MCF 10A (cell line): ENCODE results near the gene KCNMA1. TPM values are rescaled to one million over a fixed set of nuclear protein-coding genes. Genes with fewer than 3 reads are reported as not detected.

Experiments
- BruUV-seq: library from RNA; stranded (reverse); fragments of 400-500 nt; replicated peaks from 2 replicates; lab custom pipeline; 2021; lab: Mats Ljungman, UMichigan
- CTCF ChIA-PET: fragments of 300-600 bp; sonication (Branson Sonifier 250); formaldehyde crosslinking; extraction: SDS; loops from one replicate; lab custom pipeline; 2021; ENCODE audit warnings: antibody characterized with exemption, inconsistent platforms; lab: Yijun Ruan, JAX
- POLR2A ChIA-PET: fragments of 300-600, 350-650 bp; sonication (Branson Sonifier 250); formaldehyde crosslinking; extraction: SDS; loops from one replicate; lab custom pipeline; 2020; ENCODE audit warnings: antibody characterized with exemption, inconsistent platforms; lab: Yijun Ruan, JAX
- DNase-seq: peaks from one replicate; pipeline ENCODE4 v3.0.0-alpha.2; 2018; ENCODE audit not compliant: unreplicated experiment
- H3K27ac Mint-ChIP-seq: one replicate; pipeline ENCODE4 v1.8.0; 2022; ENCODE audit warnings: mild to moderate bottlenecking, low read depth, mixed read lengths; ENCODE audit not compliant: unreplicated experiment
- H3K27me3 Mint-ChIP-seq: one replicate; pipeline ENCODE4 v1.8.0; 2022; ENCODE audit warnings: mixed read lengths; ENCODE audit not compliant: insufficient read depth, unreplicated experiment
- H3K36me3 Mint-ChIP-seq: one replicate; pipeline ENCODE4 v1.8.0; 2022; ENCODE audit warnings: mild to moderate bottlenecking, moderate library complexity, mixed read lengths; ENCODE audit not compliant: insufficient read depth, unreplicated experiment
- H3K4me1 Mint-ChIP-seq: one replicate; pipeline ENCODE4 v1.8.0; 2022; ENCODE audit warnings: mixed read lengths; ENCODE audit not compliant: insufficient read depth, unreplicated experiment
- H3K4me3 Mint-ChIP-seq: one replicate; pipeline ENCODE4 v1.8.0; 2022; ENCODE audit warnings: mild to moderate bottlenecking, moderate library complexity, mixed read lengths; ENCODE audit not compliant: unreplicated experiment
- H3K9me3 Mint-ChIP-seq: one replicate; pipeline ENCODE4 v1.8.0; 2022; ENCODE audit warnings: mixed read lengths; ENCODE audit not compliant: unreplicated experiment
- intact Hi-C: fragments of 100-400 bp; cut with micrococcal nuclease; formaldehyde crosslinking; loops from 2 replicates; pipeline ENCODE4 v1.14.1; 2022
- total RNA-seq: library from RNA; stranded (reverse); gene quantifications from 2 replicates; pipeline ENCODE4 v1.2.3, GENCODE V29; 2022
- TF ChIP-seq, protein P1 (sequence below): fragments of 200-600 bp; IDR thresholded peaks from one replicate; pipeline ENCODE4 v1.8.0; 2022; ENCODE audit warnings: antibody characterized with exemption, mild to moderate bottlenecking; ENCODE audit not compliant: unreplicated experiment

The KCNMA1 gene
- total RNA-seq, 1 experiment from 2014 or later = 7.5 TPM

DNA sequence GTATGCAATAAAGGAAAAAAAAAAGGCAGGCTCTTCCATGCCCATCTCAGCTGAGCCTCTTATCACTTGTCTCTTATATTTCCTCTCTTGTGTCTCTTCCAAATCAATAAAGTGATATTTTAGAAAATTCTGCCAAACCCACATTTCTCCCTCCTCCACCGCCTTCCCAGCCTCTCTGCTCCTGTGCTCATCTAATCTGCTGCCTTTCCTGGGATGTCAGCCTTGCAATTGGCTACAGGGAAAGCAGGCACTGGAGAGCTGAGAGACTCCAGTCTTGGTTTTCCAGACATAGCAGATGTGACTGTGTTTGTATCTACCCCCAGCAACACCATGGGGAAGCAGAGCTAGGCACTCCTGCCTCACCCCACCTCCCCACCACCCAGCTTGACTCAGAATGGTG is 298.4 kb downstream of the KCNMA1 start:
- Mint-ChIP-seq H3K4me1 (no peaks in the 10 kb centered on the region), H3K4me3 (no peak overlapping the region), H3K36me3 (no peaks in the 10 kb centered on the region), H3K9me3 (no peaks in the 10 kb centered on the region), H3K27me3 (no peaks in the 10 kb centered on the region), H3K27ac (no peak overlapping the region)
- POLR2A ChIA-PET = no interaction called here
- CTCF ChIA-PET = interaction anchor here (0.9 kb wide), 1 partner anchor 68 kb away, joined by 3 read pairs; no protein-coding TSS in a partner anchor
- intact Hi-C loops = no loop called here
- BruUV-seq = no TSS peak
- TF ChIP-seq, protein P1, sequence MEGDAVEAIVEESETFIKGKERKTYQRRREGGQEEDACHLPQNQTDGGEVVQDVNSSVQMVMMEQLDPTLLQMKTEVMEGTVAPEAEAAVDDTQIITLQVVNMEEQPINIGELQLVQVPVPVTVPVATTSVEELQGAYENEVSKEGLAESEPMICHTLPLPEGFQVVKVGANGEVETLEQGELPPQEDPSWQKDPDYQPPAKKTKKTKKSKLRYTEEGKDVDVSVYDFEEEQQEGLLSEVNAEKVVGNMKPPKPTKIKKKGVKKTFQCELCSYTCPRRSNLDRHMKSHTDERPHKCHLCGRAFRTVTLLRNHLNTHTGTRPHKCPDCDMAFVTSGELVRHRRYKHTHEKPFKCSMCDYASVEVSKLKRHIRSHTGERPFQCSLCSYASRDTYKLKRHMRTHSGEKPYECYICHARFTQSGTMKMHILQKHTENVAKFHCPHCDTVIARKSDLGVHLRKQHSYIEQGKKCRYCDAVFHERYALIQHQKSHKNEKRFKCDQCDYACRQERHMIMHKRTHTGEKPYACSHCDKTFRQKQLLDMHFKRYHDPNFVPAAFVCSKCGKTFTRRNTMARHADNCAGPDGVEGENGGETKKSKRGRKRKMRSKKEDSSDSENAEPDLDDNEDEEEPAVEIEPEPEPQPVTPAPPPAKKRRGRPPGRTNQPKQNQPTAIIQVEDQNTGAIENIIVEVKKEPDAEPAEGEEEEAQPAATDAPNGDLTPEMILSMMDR = no peak
- DNase-seq = no peak

DNA sequence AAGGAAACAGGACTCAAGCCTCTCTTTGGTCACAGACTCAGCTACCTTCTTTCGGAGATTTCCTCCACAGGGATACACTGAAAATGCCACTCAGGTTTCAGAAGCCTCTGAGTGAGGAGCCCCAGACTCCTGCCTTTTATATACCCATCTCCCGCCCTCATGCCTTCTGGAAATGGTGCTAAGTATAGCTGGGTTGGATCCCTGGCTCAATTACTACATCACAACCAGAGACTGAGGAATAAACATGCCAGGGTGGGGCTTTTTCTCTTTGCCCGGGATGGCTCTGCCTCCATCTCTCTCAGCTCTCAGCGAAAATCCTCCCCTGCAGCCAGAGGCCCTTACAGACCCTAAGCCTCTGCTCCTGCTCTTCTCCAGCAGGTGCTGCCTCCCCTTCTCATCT is 299.5 kb downstream of the KCNMA1 start:
- Mint-ChIP-seq H3K9me3 (no peaks in the 10 kb centered on the region), H3K27me3 (no peaks in the 10 kb centered on the region), H3K4me3 (no peak overlapping the region), H3K4me1 (no peaks in the 10 kb centered on the region), H3K36me3 (no peaks in the 10 kb centered on the region), H3K27ac (no peak overlapping the region)
- no peak for DNase-seq
- intact Hi-C loops = no loop called here
- ChIA-PET CTCF (interaction anchor here (0.6 kb wide), 1 partner anchor 315 kb away, joined by 4 read pairs; no protein-coding TSS in a partner anchor), POLR2A (no interaction called here)
- TF ChIP-seq, protein P1 = no peak
- no TSS peak for BruUV-seq

DNA sequence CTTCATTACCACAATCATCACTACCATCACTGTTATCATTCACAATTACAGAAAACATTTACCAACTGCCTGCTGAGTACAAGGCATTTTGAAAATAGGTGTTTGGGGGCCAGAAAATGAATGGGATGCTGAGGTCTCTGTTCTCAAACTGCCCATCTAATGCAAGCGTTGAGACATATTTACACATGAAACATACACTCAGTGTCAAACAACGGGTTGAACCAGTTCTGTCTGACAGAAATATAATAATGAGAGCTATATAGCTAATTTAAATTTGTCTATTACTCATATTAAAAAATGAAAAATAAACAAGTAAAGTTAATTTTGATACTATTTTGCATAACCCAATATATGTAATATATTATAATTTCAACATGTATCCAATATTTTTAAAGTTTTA is 303.1 kb downstream of the KCNMA1 start:
- no peak overlapping the region for H3K4me3 Mint-ChIP-seq
- H3K36me3 Mint-ChIP-seq = no peaks in the 10 kb centered on the region
- no peaks in the 10 kb centered on the region for H3K9me3 Mint-ChIP-seq
- intact Hi-C loops = no loop called here
- ChIA-PET POLR2A (interaction anchor here (0.5 kb wide), 1 partner anchor 361 kb away, joined by 3 read pairs; no protein-coding TSS in a partner anchor), CTCF (no interaction called here)
- no peaks in the 10 kb centered on the region for H3K4me1 Mint-ChIP-seq
- H3K27ac Mint-ChIP-seq = no peak overlapping the region
- no peak for DNase-seq
- H3K27me3 Mint-ChIP-seq = no peaks in the 10 kb centered on the region
- BruUV-seq = no TSS peak
- TF ChIP-seq, protein P1 = no peak

DNA sequence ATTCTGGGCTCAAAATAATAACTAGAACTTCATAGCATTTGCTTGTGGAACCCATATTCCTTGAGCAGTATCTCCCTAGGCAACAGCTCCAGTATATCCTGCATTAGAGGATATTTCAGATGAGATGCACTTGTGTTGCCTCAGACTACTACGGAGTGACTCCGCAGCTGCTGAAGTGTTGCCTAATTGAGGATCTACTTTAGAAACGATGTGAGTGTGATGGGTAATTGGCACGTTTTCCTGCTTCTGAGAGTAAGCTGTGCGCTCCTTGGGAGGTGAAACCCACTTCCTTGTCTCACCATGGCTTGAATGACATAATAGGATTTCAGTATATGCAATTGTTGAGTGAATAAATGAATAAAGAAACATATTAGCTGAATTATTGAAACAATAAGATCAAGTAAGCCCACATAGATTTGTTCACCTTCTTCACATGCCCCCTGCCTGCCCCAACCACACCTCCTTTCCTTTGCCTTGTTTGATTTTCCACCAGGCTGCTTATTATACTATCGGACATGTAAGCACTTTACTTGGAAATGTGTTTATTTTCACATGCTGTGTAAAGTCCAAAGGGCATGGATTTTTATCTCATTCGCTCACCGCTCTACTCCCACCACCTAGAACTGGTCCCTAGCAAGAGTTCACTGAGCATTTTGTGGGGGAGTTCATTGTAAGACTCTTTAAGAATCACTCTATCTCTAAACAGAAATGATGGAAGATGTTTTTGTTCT is 303.8 kb downstream of the KCNMA1 start:
- no peak for DNase-seq
- POLR2A ChIA-PET = interaction anchor here (0.5 kb wide), 1 partner anchor 361 kb away, joined by 3 read pairs; no protein-coding TSS in a partner anchor
- Mint-ChIP-seq H3K4me1 (no peaks in the 10 kb centered on the region), H3K27ac (no peak overlapping the region), H3K27me3 (no peaks in the 10 kb centered on the region), H3K9me3 (no peaks in the 10 kb centered on the region), H3K36me3 (no peaks in the 10 kb centered on the region), H3K4me3 (no peak overlapping the region)
- intact Hi-C loops = no loop called here
- TF ChIP-seq, protein P1 = no peak
- CTCF ChIA-PET = interaction anchor here (0.5 kb wide), 1 partner anchor 352 kb away, joined by 3 read pairs; no protein-coding TSS in a partner anchor
- no TSS peak for BruUV-seq
